ENCODE data around the gene CCDC51.

Gene CCDC51

GRCh38 chr3:48432411-48433371 is 7.2 kb downstream of the CCDC51 start:
- no peak for DNase-seq

- DNase-seq: no peak
These were observed 8.5 kb downstream of the CCDC51 start for GRCh38 chr3:48431224-48432029.

GRCh38 chr3:48430708-48431101 is 9.2 kb downstream of the CCDC51 start:
- no peak for DNase-seq

- no peak for DNase-seq
These were observed 9.8 kb downstream of the CCDC51 start, which contains the start of gene PLXNB1 for GRCh38 chr3:48429960-48430707. Gene PLXNB1, minus strand, starts transcription at chr3:48430086. Its CDS starts 5,475 bp downstream, at chr3:48424611.

GRCh38 chr3:48429317-48429959 is 10.5 kb downstream of the CCDC51 start:
- peak; percentile 68 for DNase-seq

GRCh38 chr3:48428572-48429316 is 11.2 kb downstream of the CCDC51 start:
- peak; percentile 12 for DNase-seq

- DNase-seq: no peak
These were observed 11.8 kb downstream of the CCDC51 start for GRCh38 chr3:48428088-48428571.

GRCh38 chr3:48427630-48427962 is 12.3 kb downstream of the CCDC51 start:
- DNase-seq: no peak

GRCh38 chr3:48426944-48427629 is 12.8 kb downstream of the CCDC51 start:
- DNase-seq: no peak

GRCh38 chr3:48426401-48426909 is 13.5 kb downstream of the CCDC51 start:
- no peak for DNase-seq

- no peak for DNase-seq
These were observed 14.6 kb downstream of the CCDC51 start for GRCh38 chr3:48425281-48425812.

- no peak for DNase-seq
These were observed 15.8 kb downstream of the CCDC51 start for GRCh38 chr3:48423883-48424695.

GRCh38 chr3:48423241-48423882 is 16.6 kb downstream of the CCDC51 start:
- no peak for DNase-seq

GRCh38 chr3:48422681-48423080 is 17.2 kb downstream of the CCDC51 start:
- no peak for DNase-seq

GRCh38 chr3:48422272-48422671 is 17.6 kb downstream of the CCDC51 start:
- DNase-seq: no peak

GRCh38 chr3:48420561-48420960 is 19.4 kb downstream of the CCDC51 start:
- no peak for DNase-seq

GRCh38 chr3:48419597-48419996 is 20.3 kb downstream of the CCDC51 start:
- no peak for DNase-seq

- no peak for DNase-seq
These were observed 20.8 kb downstream of the CCDC51 start for GRCh38 chr3:48419149-48419548.

- no peak for DNase-seq
These were observed 21.3 kb downstream of the CCDC51 start for GRCh38 chr3:48418651-48419050.
